Endothelial cell of umbilical vein (primary cell): ENCODE results near the gene DHFR.

ENCODE experiments used
- EZH2 ChIP-seq: IDR thresholded peaks from 2 replicates; pipeline ENCODE4 v1.6.1; 2012; ENCODE audit warnings: borderline replicate concordance, low read depth, mild to moderate bottlenecking, moderate library complexity, low read length, inconsistent platforms; ENCODE audit not compliant: severe bottlenecking
- FOS ChIP-seq: IDR thresholded peaks from 2 replicates; pipeline ENCODE4 v1.6.1; 2011; ENCODE audit warnings: mild to moderate bottlenecking, low read length, moderate library complexity, borderline replicate concordance; ENCODE audit not compliant: insufficient read depth
- MYC ChIP-seq: IDR thresholded peaks from one replicate; pipeline ENCODE4 v1.6.1; 2011; ENCODE audit warnings: mild to moderate bottlenecking, low read depth, low read length
- POLR2A ChIP-seq: IDR thresholded peaks from 2 replicates; pipeline ENCODE4 v1.6.1; 2012; ENCODE audit warnings: low read depth, mild to moderate bottlenecking, control low read depth, low read length
- POLR2AphosphoS5 ChIP-seq: IDR thresholded peaks from 2 replicates; pipeline ENCODE4 v1.6.1; 2012; ENCODE audit warnings: low read depth, mild to moderate bottlenecking, control low read depth, low read length, moderate library complexity; ENCODE audit not compliant: insufficient read depth
- TF ChIP-seq, protein P1 (sequence below), 2 donors: IDR thresholded peaks; 1 replicate in 1 of 2; 2 replicates in 1 of 2; pipeline ENCODE4 v1.5.1; 2011; ENCODE audit warnings: low read length in 2 of 2, mild to moderate bottlenecking in 2 of 2, moderate library complexity in 2 of 2, control low read depth in 1 of 2, inconsistent platforms in 1 of 2, low read depth in 1 of 2; ENCODE audit not compliant: insufficient read depth in 1 of 2; ENCODE audit errors: extremely low read depth in 1 of 2
- TF ChIP-seq, protein P2 (sequence below): IDR thresholded peaks from 2 replicates; pipeline ENCODE4 v1.6.1; 2011; ENCODE audit not compliant: insufficient read depth, insufficient read length

GRCh38 chr5:80703747-80704146 is 49.0 kb upstream of the DHFR start:
- TF ChIP-seq EZH2 (no peak), POLR2AphosphoS5 (no peak), POLR2A (no peak), FOS (no peak), MYC (no peak)
- TF ChIP-seq, protein P1, sequence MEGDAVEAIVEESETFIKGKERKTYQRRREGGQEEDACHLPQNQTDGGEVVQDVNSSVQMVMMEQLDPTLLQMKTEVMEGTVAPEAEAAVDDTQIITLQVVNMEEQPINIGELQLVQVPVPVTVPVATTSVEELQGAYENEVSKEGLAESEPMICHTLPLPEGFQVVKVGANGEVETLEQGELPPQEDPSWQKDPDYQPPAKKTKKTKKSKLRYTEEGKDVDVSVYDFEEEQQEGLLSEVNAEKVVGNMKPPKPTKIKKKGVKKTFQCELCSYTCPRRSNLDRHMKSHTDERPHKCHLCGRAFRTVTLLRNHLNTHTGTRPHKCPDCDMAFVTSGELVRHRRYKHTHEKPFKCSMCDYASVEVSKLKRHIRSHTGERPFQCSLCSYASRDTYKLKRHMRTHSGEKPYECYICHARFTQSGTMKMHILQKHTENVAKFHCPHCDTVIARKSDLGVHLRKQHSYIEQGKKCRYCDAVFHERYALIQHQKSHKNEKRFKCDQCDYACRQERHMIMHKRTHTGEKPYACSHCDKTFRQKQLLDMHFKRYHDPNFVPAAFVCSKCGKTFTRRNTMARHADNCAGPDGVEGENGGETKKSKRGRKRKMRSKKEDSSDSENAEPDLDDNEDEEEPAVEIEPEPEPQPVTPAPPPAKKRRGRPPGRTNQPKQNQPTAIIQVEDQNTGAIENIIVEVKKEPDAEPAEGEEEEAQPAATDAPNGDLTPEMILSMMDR (IDR thresholded peaks at IDR 0.05; ENCODE audit: extremely low read depth in 1 of 2, insufficient read depth in 1 of 2, low read depth in 1 of 2, low read length in 2 of 2): no peak
- TF ChIP-seq, protein P2, sequence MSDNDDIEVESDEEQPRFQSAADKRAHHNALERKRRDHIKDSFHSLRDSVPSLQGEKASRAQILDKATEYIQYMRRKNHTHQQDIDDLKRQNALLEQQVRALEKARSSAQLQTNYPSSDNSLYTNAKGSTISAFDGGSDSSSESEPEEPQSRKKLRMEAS: no peak
